ENCODE data around the gene ACOX2.

The ACOX2 gene

GRCh38 chr3:58566398-58567250 is 29.6 kb upstream of the ACOX2 start:
- DNase-seq: no peak

- no peak for DNase-seq
Measured at GRCh38 chr3:58565621-58566397, 28.8 kb upstream of the ACOX2 start.

GRCh38 chr3:58564456-58565160 is 27.6 kb upstream of the ACOX2 start:
- no peak for DNase-seq

DNA sequence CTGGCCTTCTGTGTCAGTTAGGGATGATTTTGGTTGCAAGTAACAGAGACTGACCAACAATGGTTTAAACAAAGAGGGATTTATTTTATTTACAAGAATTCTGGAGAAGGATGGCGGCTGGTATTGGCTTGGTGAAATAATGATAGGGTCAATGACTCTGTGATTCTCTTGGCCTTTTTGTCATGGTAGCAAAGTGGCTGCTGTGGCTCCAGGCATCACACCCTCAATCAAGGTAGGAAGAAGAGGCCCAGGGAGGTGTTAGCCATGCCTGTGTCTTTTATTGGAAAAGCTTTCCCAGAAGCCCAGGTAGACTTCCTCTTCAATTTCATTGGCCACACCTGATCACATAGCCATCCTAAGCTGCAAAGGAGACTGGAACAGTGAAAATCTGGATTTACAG is 27.1 kb upstream of the ACOX2 start:
- DNase-seq: no peak

DNA sequence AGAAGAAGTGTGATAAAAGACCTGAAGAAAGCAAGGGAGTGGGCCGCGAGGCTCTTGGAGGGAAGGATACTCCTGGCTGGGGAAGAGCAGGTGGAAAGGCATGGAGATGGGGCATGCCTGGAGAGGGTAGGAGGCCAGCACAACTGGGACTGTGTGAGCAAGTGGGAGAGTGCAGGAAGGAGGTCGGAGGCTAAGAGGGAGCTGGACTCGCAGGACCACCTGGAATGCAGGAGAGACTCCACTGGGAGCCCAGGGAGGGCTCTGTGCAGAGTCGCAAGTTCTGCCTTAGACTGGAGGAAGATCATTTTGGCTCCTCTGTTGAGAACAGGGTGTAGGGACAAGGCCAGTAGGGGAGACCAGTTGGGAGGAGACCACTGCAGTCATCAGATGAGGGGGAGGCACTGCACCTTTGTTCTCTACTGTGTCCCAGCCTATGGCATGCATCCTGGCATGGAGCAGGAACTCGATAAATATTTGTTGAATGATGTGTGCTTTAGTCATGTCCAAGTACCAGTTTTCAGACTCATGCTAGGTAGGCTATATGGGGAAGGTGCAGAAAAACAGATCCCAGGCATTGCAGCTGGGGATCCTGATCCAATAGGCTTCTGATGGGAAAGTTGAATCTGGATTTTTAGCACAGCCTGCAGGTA is 26.5 kb upstream of the ACOX2 start:
- no peak for DNase-seq

GRCh38 chr3:58562498-58562897 is 25.5 kb upstream of the ACOX2 start:
- no peak for DNase-seq

DNA sequence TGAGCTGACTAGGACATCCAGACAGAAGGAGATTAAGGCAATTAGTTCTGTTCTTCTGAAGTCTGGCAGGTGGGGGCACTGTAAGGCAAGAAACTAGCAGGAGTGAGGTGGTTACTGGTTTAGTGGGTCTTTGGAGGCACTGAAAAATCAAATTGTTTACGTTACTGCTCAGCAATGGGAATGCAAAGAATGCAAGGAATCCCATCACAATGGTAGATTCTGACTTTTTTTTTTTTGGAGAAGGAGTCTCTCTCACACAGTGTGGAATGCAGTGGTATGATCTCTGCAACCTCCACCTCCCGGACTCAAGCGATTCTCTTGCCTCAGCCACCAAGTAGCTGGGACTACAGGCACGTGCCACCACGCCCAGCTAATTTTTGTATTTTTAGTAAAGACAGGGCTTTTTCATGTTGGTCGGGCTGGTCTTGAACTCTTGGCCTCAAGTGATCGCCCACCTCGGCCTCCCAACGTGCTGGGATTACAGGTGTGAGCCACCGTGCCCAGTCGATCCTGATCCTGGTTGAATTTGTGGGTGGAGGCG is 23.9 kb upstream of the ACOX2 start:
- DNase-seq: no peak

DNA sequence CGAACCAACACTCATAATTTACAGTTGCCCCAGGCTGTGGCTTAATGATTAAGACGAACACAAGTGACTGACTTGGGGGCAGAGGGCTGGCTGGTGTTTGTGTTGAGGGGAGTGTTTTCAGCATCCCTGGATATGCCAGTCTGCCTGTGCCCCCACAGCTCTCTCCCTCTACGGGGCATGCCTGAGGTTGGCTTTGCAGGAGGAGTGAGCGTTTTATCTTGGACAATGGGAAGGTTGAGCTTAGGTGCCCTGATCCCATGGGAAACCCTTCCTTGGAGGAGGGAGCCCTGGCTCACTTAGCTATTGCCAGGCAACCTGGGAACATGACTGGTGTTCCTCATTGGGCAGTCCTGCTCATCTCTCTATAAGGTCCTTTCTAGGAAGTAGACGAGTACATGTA is 22.6 kb upstream of the ACOX2 start:
- no peak for DNase-seq

GRCh38 chr3:58557491-58557890 is 20.5 kb upstream of the ACOX2 start:
- DNase-seq: no peak

- peak; percentile 51 for DNase-seq
Measured at GRCh38 chr3:58556761-58557221, 19.8 kb upstream of the ACOX2 start.

- no peak for DNase-seq
Measured at GRCh38 chr3:58556001-58556400, 19.0 kb upstream of the ACOX2 start.

GRCh38 chr3:58555203-58555602 is 18.2 kb upstream of the ACOX2 start:
- no peak for DNase-seq

DNA sequence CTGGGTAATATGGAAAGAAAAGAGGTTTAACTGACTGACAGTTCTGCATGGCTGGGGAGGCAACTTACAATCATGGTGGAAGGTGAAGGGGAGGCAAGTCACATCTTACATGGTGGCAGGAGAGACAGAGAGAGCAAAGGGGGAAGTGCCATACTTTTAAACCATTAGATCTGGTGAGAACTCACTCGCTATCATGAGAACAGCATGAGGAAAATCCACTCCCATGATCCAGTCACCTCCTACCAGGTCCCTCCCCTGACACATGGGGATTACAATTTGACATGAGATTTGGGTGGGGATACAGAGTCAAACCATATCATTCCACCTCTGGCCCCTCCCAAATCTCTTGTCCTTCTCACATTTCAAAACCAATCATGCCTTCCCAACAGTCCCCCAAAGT is 16.0 kb upstream of the ACOX2 start:
- DNase-seq: no peak

GRCh38 chr3:58551636-58552180 is 14.7 kb upstream of the ACOX2 start:
- DNase-seq: no peak

GRCh38 chr3:58544541-58544940 is 7.6 kb upstream of the ACOX2 start:
- no peak for DNase-seq

- no peak for DNase-seq
Measured at GRCh38 chr3:58540176-58540858, 3.3 kb upstream of the ACOX2 start.

- no peak for DNase-seq
Measured at GRCh38 chr3:58539626-58540025, 2.6 kb upstream of the ACOX2 start.

DNA sequence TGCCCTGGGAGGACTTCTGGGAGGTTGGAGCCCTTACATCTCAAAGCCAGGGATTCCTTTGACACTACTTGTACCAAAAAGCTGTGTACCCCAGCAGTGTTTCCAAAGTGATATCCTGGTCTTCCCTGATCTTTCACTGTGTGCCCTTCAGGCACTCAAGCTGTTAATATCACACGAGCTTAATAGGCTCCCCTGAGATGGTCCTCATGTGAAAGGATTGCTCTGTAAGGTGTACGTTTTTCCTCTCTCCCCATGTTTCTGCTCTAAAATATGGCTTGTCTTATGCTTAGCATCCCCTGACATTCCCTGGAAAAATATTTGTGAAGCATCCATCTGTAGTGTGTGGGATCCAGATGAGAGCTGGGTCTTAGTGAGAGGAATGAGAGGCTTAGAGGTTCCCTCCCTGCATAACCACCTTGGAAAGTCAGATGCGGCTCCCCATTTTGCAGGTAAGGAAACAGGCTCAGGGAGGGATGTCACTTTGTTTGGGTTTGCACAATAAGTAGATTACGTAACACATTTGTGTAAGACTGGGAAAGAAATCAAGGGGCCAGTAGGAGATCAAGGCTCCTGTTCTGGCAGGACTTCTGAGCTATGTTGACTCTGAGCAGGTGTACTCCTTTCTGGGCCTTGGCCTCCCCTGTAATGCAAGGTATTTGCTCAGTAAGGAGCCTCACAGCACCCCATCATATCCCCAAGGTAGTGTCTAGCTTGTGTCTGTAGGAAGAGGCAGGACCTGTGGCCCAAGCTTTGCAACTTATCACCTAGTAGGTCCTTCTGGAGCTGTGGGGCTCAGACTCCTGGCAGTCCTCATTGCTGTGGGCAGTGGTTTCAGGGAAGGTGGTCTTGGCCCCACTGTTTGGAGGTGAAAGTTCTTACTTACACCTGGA is 667 bp upstream of the ACOX2 start:
- DNase-seq: no peak

GRCh38 chr3:58535531-58536500 is 1.2 kb downstream of the ACOX2 start:
- no peak for DNase-seq
